Natural killer cell (primary cell): ENCODE measurements around the gene TRIM2. TPM values are rescaled to one million over a fixed set of nuclear protein-coding genes. Genes with fewer than 3 reads are reported as not detected.

Experiments
- ATAC-seq, 3 donors: fragments of 150-1000 bp in 2 of 3; fragments of 200-7000 bp in 1 of 3; cut with Tn5 transposase; 1 replicate in 1 of 3; 2 replicates in 2 of 3; pipeline ENCODE4 v1.10.0; 2021; ENCODE audit warnings: mild to moderate bottlenecking in 2 of 3, moderate library complexity in 2 of 3
- DNase-seq, 2 donors: peaks; one replicate each; pipeline versions ENCODE4 v3.0.0 to v3.0.0-alpha.2; 2013 to 2021; ENCODE audit warnings: mixed read lengths in 1 of 2
- H3K27ac ChIP-seq: one replicate; pipeline ENCODE4 v1.5.1; 2013; ENCODE audit warnings: mild to moderate bottlenecking, low read length
- H3K27me3 ChIP-seq: one replicate; pipeline ENCODE4 v1.6.1; 2013; ENCODE audit warnings: low read length; ENCODE audit not compliant: control insufficient read depth, insufficient read depth
- H3K36me3 ChIP-seq: one replicate; pipeline ENCODE4 v1.6.1; 2013; ENCODE audit warnings: low read length; ENCODE audit not compliant: control insufficient read depth, insufficient read depth
- H3K4me1 ChIP-seq: one replicate; pipeline ENCODE4 v1.6.1; 2013; ENCODE audit warnings: low read length; ENCODE audit not compliant: control insufficient read depth, insufficient read depth
- H3K4me3 ChIP-seq: one replicate; pipeline ENCODE4 v1.5.1; 2013; ENCODE audit warnings: low read length
- H3K9me3 ChIP-seq: one replicate; pipeline ENCODE4 v1.6.1; 2013; ENCODE audit warnings: low read length; ENCODE audit not compliant: control insufficient read depth, insufficient read depth
- H3K27ac Mint-ChIP-seq, 2 donors: one replicate each; pipeline ENCODE4 v1.8.0; 2022; ENCODE audit warnings: mild to moderate bottlenecking in 2 of 2, mixed read lengths in 2 of 2, moderate library complexity in 1 of 2
- H3K27me3 Mint-ChIP-seq, 2 donors: one replicate each; pipeline ENCODE4 v1.8.0; 2022; ENCODE audit warnings: low read depth in 2 of 2, mixed read lengths in 2 of 2
- H3K36me3 Mint-ChIP-seq: one replicate; pipeline ENCODE4 v1.8.0; 2022; ENCODE audit warnings: mixed read lengths
- H3K4me1 Mint-ChIP-seq, 2 donors: one replicate each; pipeline ENCODE4 v1.8.0; 2022; ENCODE audit warnings: mixed read lengths in 2 of 2
- H3K4me3 Mint-ChIP-seq: one replicate; pipeline ENCODE4 v1.8.0; 2022; ENCODE audit warnings: mild to moderate bottlenecking, moderate library complexity, mixed read lengths
- H3K9me3 Mint-ChIP-seq, 2 donors: one replicate each; pipeline ENCODE4 v1.8.0; 2022; ENCODE audit warnings: mixed read lengths in 2 of 2
- CTCF ChIP-seq: fragments of 200-600 bp; IDR thresholded peaks from one replicate; pipeline ENCODE4 v1.8.0; 2022; ENCODE audit warnings: antibody characterized with exemption
- WGBS: methylation state at CpG from one replicate; pipeline ENCODE4 v1.1.7; 2013; ENCODE audit warnings: missing lambda C conversion rate; ENCODE audit not compliant: insufficient coverage; 5-methylcytosine and 5-hydroxymethylcytosine counted together
- intact Hi-C: fragments of 100-400 bp; cut with micrococcal nuclease; formaldehyde crosslinking; loops from one replicate; pipeline ENCODE4 v1.14.2; 2022
- total RNA-seq, 4 donors: library from RNA; stranded (reverse); fragments of 120-200 nt in 1 of 4; gene quantifications; one replicate each; pipeline versions ENCODE4 v1.2.3 to v1.2.4, GENCODE V29; 2013 to 2022

Gene TRIM2
- total RNA-seq, 3 donors from 2014 or later (not counting 1 experiment from before 2014, with no cell fraction given), result 0.11 TPM; not detected in 2

GRCh38 chr4:153345012-153345981 lies 141.1 kb downstream of the TRIM2 start:
- Histone ChIP-seq H3K9me3 (no peaks in the 10 kb centered on the region), H3K27me3 (no peaks in the 10 kb centered on the region), H3K27ac (no peak overlapping the region), H3K4me3 (peak overlapping the region; percentile 50), H3K36me3 (no peaks in the 10 kb centered on the region), H3K4me1 (peaks cover 8% of the 10 kb centered on the region)
- no peak for TF ChIP-seq CTCF
- peak; percentile 19 to 71 for DNase-seq
- peaks cover 0 to 18% of the 10 kb centered on the region in 2 donors for H3K27me3 Mint-ChIP-seq
- peak; percentile 32 to 42 (median 40) for ATAC-seq
- H3K36me3 Mint-ChIP-seq, result no peaks in the 10 kb centered on the region
- WGBS, result under 1% methylated on average over 43 of the region's 44 CpGs
- peaks cover 8 to 10% of the 10 kb centered on the region in 2 donors for H3K4me1 Mint-ChIP-seq
- peak overlapping the region in 1 of 2 donors; percentile 22 for H3K27ac Mint-ChIP-seq
- peak overlapping the region; percentile 89 for H3K4me3 Mint-ChIP-seq
- intact Hi-C loops, result loop anchor here (1.0 to 2.0 kb wide), 2 partner anchors 88 to 405 kb away; no protein-coding TSS in a partner anchor
- H3K9me3 Mint-ChIP-seq, result no peaks in the 10 kb centered on the region

GRCh38 chr4:153346031-153346430 lies 141.8 kb downstream of the TRIM2 start:
- Histone ChIP-seq H3K36me3 (no peaks in the 10 kb centered on the region), H3K4me3 (no peak overlapping the region), H3K27ac (no peak overlapping the region), H3K9me3 (no peaks in the 10 kb centered on the region), H3K4me1 (peaks cover 8% of the 10 kb centered on the region), H3K27me3 (no peaks in the 10 kb centered on the region)
- H3K27me3 Mint-ChIP-seq, result peaks cover 0 to 18% of the 10 kb centered on the region in 2 donors
- H3K36me3 Mint-ChIP-seq, result no peaks in the 10 kb centered on the region
- no peak for TF ChIP-seq CTCF
- H3K4me3 Mint-ChIP-seq, result peak overlapping the region; percentile 89
- H3K27ac Mint-ChIP-seq, result no peak overlapping the region
- DNase-seq (no peak), ATAC-seq (no peak)
- no peaks in the 10 kb centered on the region for H3K9me3 Mint-ChIP-seq
- H3K4me1 Mint-ChIP-seq, result peaks cover 8 to 10% of the 10 kb centered on the region in 2 donors
- 78% methylated on average over 2 of the region's 2 CpGs for WGBS
- intact Hi-C loops, result no loop called here

GRCh38 chr4:153346563-153346962 lies 142.3 kb downstream of the TRIM2 start:
- no peaks in the 10 kb centered on the region for H3K36me3 Mint-ChIP-seq
- ATAC-seq (no peak), DNase-seq (no peak)
- Histone ChIP-seq H3K4me3 (no peak overlapping the region), H3K4me1 (peaks cover 8% of the 10 kb centered on the region), H3K9me3 (no peaks in the 10 kb centered on the region), H3K27ac (no peak overlapping the region), H3K36me3 (no peaks in the 10 kb centered on the region), H3K27me3 (no peaks in the 10 kb centered on the region)
- H3K27ac Mint-ChIP-seq, result no peak overlapping the region
- peaks cover 0 to 17% of the 10 kb centered on the region in 2 donors for H3K27me3 Mint-ChIP-seq
- intact Hi-C loops, result no loop called here
- H3K4me1 Mint-ChIP-seq, result peaks cover 8 to 10% of the 10 kb centered on the region in 2 donors
- no peaks in the 10 kb centered on the region for H3K9me3 Mint-ChIP-seq
- no peak overlapping the region for H3K4me3 Mint-ChIP-seq
- 93% methylated on average over 5 of the region's 5 CpGs for WGBS
- no peak for TF ChIP-seq CTCF
